ENCODE data around the gene CACNA1I.

- TF ChIP-seq SIN3A (conservative IDR thresholded peaks at IDR 0.05 in 1 of 2, IDR thresholded peaks at IDR 0.05 in 1 of 2; ENCODE audit: low read depth in 1 of 2, low read length in 2 of 2) (no peak), PHF8 (conservative IDR thresholded peaks at IDR 0.05; ENCODE audit: low read depth, low read length) (no peak), NRF1 (IDR thresholded peaks at IDR 0.05; ENCODE audit: low read depth, low read length) (no peak), RAD21 (IDR thresholded peaks at IDR 0.05 in 1 of 2, conservative IDR thresholded peaks at IDR 0.05 in 1 of 2; ENCODE audit: low read depth in 2 of 2, low read length in 2 of 2) (no peak), JUND (IDR thresholded peaks at IDR 0.05; ENCODE audit: low read length) (no peak), MAFK (IDR thresholded peaks at IDR 0.05; ENCODE audit: low read depth, low read length) (no peak), TEAD4 (IDR thresholded peaks at IDR 0.05; ENCODE audit: low read depth, low read length) (no peak), EZH2 (IDR thresholded peaks at IDR 0.05; ENCODE audit: low read depth, low read length, severe bottlenecking) (no peak), POLR2A (IDR thresholded peaks at IDR 0.05; ENCODE audit: control extremely low read depth in 1 of 2, low read depth in 2 of 2, low read length in 2 of 2) (no peak)
- TF ChIP-seq, protein P1, sequence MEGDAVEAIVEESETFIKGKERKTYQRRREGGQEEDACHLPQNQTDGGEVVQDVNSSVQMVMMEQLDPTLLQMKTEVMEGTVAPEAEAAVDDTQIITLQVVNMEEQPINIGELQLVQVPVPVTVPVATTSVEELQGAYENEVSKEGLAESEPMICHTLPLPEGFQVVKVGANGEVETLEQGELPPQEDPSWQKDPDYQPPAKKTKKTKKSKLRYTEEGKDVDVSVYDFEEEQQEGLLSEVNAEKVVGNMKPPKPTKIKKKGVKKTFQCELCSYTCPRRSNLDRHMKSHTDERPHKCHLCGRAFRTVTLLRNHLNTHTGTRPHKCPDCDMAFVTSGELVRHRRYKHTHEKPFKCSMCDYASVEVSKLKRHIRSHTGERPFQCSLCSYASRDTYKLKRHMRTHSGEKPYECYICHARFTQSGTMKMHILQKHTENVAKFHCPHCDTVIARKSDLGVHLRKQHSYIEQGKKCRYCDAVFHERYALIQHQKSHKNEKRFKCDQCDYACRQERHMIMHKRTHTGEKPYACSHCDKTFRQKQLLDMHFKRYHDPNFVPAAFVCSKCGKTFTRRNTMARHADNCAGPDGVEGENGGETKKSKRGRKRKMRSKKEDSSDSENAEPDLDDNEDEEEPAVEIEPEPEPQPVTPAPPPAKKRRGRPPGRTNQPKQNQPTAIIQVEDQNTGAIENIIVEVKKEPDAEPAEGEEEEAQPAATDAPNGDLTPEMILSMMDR (IDR thresholded peaks at IDR 0.05; ENCODE audit: control extremely low read depth in 1 of 3, insufficient read depth in 1 of 3, low read depth in 1 of 3, low read length in 3 of 3), result no peak
- TF ChIP-seq, protein P2, sequence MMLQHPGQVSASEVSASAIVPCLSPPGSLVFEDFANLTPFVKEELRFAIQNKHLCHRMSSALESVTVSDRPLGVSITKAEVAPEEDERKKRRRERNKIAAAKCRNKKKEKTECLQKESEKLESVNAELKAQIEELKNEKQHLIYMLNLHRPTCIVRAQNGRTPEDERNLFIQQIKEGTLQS (IDR thresholded peaks at IDR 0.05; ENCODE audit: insufficient read depth, low read depth, low read length), result no peak
These were observed 46.8 kb downstream of the CACNA1I start for GRCh38 chr22:39617342-39617741.
